Mesothelial cell of epicardium (in vitro differentiated cells): ENCODE data around the gene ITGB6. TPM values are rescaled to one million over a fixed set of nuclear protein-coding genes. Genes with fewer than 3 reads are reported as not detected.

Source experiments
- DNase-seq, 2 experiments: peaks; one replicate each; pipeline ENCODE4 v3.0.0; 2021; ENCODE audit warnings: low spot score in 2 of 2; ENCODE audit not compliant: unreplicated experiment in 2 of 2
- H3K27ac Mint-ChIP-seq: 2 replicates; pipeline ENCODE4 v1.8.0; 2021; ENCODE audit warnings: mixed read lengths
- H3K27me3 Mint-ChIP-seq: 2 replicates; pipeline ENCODE4 v1.8.0; 2021; ENCODE audit warnings: low read depth, mixed read lengths
- H3K36me3 Mint-ChIP-seq: 2 replicates; pipeline ENCODE4 v1.8.0; 2021; ENCODE audit warnings: mixed read lengths
- H3K4me1 Mint-ChIP-seq: 2 replicates; pipeline ENCODE4 v1.8.0; 2021; ENCODE audit warnings: mixed read lengths
- H3K4me3 Mint-ChIP-seq: 2 replicates; pipeline ENCODE4 v1.8.0; 2021; ENCODE audit warnings: mild to moderate bottlenecking, moderate library complexity, mixed read lengths
- H3K9me3 Mint-ChIP-seq: 2 replicates; pipeline ENCODE4 v1.8.0; 2021; ENCODE audit warnings: mixed read lengths
- CTCF ChIP-seq: fragments of 200-600 bp; sonication (generic); IDR thresholded peaks from one replicate; pipeline ENCODE4 v1.5.0; 2021; ENCODE audit warnings: antibody characterized with exemption; ENCODE audit not compliant: unreplicated experiment
- total RNA-seq: library from RNA; stranded (reverse); gene quantifications from 3 replicates; pipeline ENCODE4 v1.2.1, GENCODE V29; 2021

The ITGB6 gene
- total RNA-seq, 1 donor from 2014 or later, result 14.3 TPM

GRCh38 chr2:160108646-160109045, 91.4 kb downstream of the ITGB6 start:
- no peaks in the 10 kb centered on the region for H3K36me3 Mint-ChIP-seq
- H3K27me3 Mint-ChIP-seq, result no peaks in the 10 kb centered on the region
- no peak overlapping the region for H3K4me3 Mint-ChIP-seq
- no peak for TF ChIP-seq CTCF
- H3K4me1 Mint-ChIP-seq, result peaks cover 29% of the 10 kb centered on the region
- H3K27ac Mint-ChIP-seq, result no peak overlapping the region
- no peaks in the 10 kb centered on the region for H3K9me3 Mint-ChIP-seq
- DNase-seq, result no peak

- Mint-ChIP-seq H3K4me1 (peaks cover 44% of the 10 kb centered on the region), H3K36me3 (no peaks in the 10 kb centered on the region), H3K4me3 (no peak overlapping the region), H3K9me3 (no peaks in the 10 kb centered on the region), H3K27ac (no peak overlapping the region), H3K27me3 (no peaks in the 10 kb centered on the region)
- TF ChIP-seq CTCF, result no peak
- no peak for DNase-seq
These were observed 94.7 kb downstream of the ITGB6 start for GRCh38 chr2:160105366-160105765.

- TF ChIP-seq CTCF, result no peak
- Mint-ChIP-seq H3K36me3 (no peaks in the 10 kb centered on the region), H3K27ac (peak overlapping the region; percentile 92), H3K4me1 (peaks cover 48% of the 10 kb centered on the region), H3K9me3 (no peaks in the 10 kb centered on the region), H3K27me3 (no peaks in the 10 kb centered on the region), H3K4me3 (no peak overlapping the region)
- no peak for DNase-seq
These were observed 96.0 kb downstream of the ITGB6 start for GRCh38 chr2:160104115-160104514.

GRCh38 chr2:160097326-160097725, 102.7 kb downstream of the ITGB6 start:
- no peak for DNase-seq
- Mint-ChIP-seq H3K36me3 (peaks cover 16% of the 10 kb centered on the region), H3K27ac (no peak overlapping the region), H3K4me1 (peaks cover 17% of the 10 kb centered on the region), H3K4me3 (no peak overlapping the region), H3K9me3 (peaks cover 27% of the 10 kb centered on the region), H3K27me3 (no peaks in the 10 kb centered on the region)
- TF ChIP-seq CTCF, result no peak

GRCh38 chr2:160096409-160096808, 103.7 kb downstream of the ITGB6 start:
- peaks cover 32% of the 10 kb centered on the region for H3K9me3 Mint-ChIP-seq
- no peak for TF ChIP-seq CTCF
- peaks cover 16% of the 10 kb centered on the region for H3K36me3 Mint-ChIP-seq
- H3K4me1 Mint-ChIP-seq, result peaks cover 8% of the 10 kb centered on the region
- no peak for DNase-seq
- no peaks in the 10 kb centered on the region for H3K27me3 Mint-ChIP-seq
- H3K4me3 Mint-ChIP-seq, result no peak overlapping the region
- H3K27ac Mint-ChIP-seq, result no peak overlapping the region

- Mint-ChIP-seq H3K36me3 (peaks cover 37% of the 10 kb centered on the region), H3K27ac (no peak overlapping the region), H3K27me3 (no peaks in the 10 kb centered on the region), H3K9me3 (peaks cover 66% of the 10 kb centered on the region), H3K4me3 (no peak overlapping the region), H3K4me1 (no peaks in the 10 kb centered on the region)
- DNase-seq, result no peak
- no peak for TF ChIP-seq CTCF
These were observed 107.6 kb downstream of the ITGB6 start for GRCh38 chr2:160092445-160092844.
